ENCODE measurements around the gene FOXI1. TPM values are rescaled to one million over a fixed set of nuclear protein-coding genes. Genes with fewer than 3 reads are reported as not detected.

Gene FOXI1
- total RNA-seq, 1 experiment from 2014 or later: not detected

DNA sequence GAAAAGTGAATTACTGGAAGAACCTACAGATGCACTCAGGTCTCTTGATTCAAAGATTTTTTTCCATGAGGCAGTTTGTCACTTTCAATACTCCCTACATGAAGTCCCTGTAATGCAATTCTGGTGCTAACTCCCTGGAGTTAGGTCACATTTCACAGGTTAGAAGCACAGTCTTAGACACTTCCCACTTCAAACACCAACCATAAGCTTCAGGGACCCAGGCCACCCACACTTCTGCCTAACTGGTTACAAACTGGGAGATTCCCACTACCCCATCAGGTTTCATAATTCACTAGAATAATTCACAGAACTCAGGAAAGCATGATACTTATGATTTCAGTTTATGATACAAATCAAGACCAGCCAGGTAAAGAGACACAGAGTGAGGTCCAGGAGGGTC is 29.0 kb upstream of the FOXI1 start:
- RAD21 ChIA-PET (ENCODE audit: low non-redundant PET in 1 of 2, low total read pairs in 2 of 2, uncharacterized antibody in 2 of 2, unreplicated experiment in 2 of 2): no interaction called here
- no peak for DNase-seq (ENCODE audit: low read depth, low spot score)
- POLR2A ChIA-PET: no interaction called here
- Histone ChIP-seq H3K4me3 (replicated peaks in 1 of 2; ENCODE audit: low read depth in 1 of 2, low read length in 2 of 2) (no peak overlapping the region), H3K27ac (ENCODE audit: low read depth, low read length) (no peak overlapping the region), H3K36me3 (ENCODE audit: control insufficient read depth in 1 of 2, insufficient read depth in 2 of 2, low read length in 2 of 2) (no peaks in the 10 kb centered on the region), H3K4me1 (ENCODE audit: control insufficient read depth in 1 of 2, insufficient read depth in 2 of 2, low read length in 2 of 2) (no peaks in the 10 kb centered on the region), H3K27me3 (ENCODE audit: insufficient read depth, low read length) (peaks cover 40% of the 10 kb centered on the region), H4K20me1 (ENCODE audit: insufficient read depth) (no peaks in the 10 kb centered on the region), H3K4me2 (ENCODE audit: low read length) (no peak overlapping the region), H3K9ac (ENCODE audit: low read length) (no peak overlapping the region), H3K79me2 (ENCODE audit: insufficient read depth, low read length) (no peaks in the 10 kb centered on the region), H2AFZ (ENCODE audit: low read depth, low read length, poor library complexity, severe bottlenecking) (no peak overlapping the region), H3K9me2 (ENCODE audit: insufficient read depth) (no peaks in the 10 kb centered on the region), H3K9me3 (ENCODE audit: control insufficient read depth in 1 of 2, insufficient read depth in 1 of 2, low read depth in 1 of 2, low read length in 2 of 2) (no peaks in the 10 kb centered on the region)
- no peak for ATAC-seq
- intact Hi-C loops (cut with micrococcal nuclease): no loop called here
- CTCF ChIA-PET: no interaction called here
- no TSS peak for BruUV-seq (replicated peaks)
- TF ChIP-seq CEBPB (IDR thresholded peaks at IDR 0.05; ENCODE audit: low read depth) (no peak), SIN3A (IDR thresholded peaks at IDR 0.05; ENCODE audit: low read depth) (no peak), YY1 (IDR thresholded peaks at IDR 0.05; ENCODE audit: extremely low read depth, insufficient replicate concordance, low read depth, low read length) (no peak), ELF1 (IDR thresholded peaks at IDR 0.05; ENCODE audit: borderline replicate concordance, low read depth) (no peak), ZFX (IDR thresholded peaks at IDR 0.05) (no peak), POLR2A (IDR thresholded peaks at IDR 0.05; ENCODE audit: borderline replicate concordance, extremely low read depth, insufficient read depth, insufficient read length) (no peak), JUND (IDR thresholded peaks at IDR 0.05) (no peak), EZH2phosphoT487 (IDR thresholded peaks at IDR 0.05; ENCODE audit: borderline replicate concordance) (no peak), TCF7L2 (IDR thresholded peaks at IDR 0.05; ENCODE audit: borderline replicate concordance, extremely low read depth, insufficient read depth, insufficient read length) (no peak), ZNF274 (IDR thresholded peaks at IDR 0.05; ENCODE audit: low read depth, low read length) (no peak), SP1 (IDR thresholded peaks at IDR 0.05; ENCODE audit: low read depth) (no peak)
- TF ChIP-seq, protein P1, sequence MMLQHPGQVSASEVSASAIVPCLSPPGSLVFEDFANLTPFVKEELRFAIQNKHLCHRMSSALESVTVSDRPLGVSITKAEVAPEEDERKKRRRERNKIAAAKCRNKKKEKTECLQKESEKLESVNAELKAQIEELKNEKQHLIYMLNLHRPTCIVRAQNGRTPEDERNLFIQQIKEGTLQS (IDR thresholded peaks at IDR 0.05): no peak
- TF ChIP-seq, protein P2, sequence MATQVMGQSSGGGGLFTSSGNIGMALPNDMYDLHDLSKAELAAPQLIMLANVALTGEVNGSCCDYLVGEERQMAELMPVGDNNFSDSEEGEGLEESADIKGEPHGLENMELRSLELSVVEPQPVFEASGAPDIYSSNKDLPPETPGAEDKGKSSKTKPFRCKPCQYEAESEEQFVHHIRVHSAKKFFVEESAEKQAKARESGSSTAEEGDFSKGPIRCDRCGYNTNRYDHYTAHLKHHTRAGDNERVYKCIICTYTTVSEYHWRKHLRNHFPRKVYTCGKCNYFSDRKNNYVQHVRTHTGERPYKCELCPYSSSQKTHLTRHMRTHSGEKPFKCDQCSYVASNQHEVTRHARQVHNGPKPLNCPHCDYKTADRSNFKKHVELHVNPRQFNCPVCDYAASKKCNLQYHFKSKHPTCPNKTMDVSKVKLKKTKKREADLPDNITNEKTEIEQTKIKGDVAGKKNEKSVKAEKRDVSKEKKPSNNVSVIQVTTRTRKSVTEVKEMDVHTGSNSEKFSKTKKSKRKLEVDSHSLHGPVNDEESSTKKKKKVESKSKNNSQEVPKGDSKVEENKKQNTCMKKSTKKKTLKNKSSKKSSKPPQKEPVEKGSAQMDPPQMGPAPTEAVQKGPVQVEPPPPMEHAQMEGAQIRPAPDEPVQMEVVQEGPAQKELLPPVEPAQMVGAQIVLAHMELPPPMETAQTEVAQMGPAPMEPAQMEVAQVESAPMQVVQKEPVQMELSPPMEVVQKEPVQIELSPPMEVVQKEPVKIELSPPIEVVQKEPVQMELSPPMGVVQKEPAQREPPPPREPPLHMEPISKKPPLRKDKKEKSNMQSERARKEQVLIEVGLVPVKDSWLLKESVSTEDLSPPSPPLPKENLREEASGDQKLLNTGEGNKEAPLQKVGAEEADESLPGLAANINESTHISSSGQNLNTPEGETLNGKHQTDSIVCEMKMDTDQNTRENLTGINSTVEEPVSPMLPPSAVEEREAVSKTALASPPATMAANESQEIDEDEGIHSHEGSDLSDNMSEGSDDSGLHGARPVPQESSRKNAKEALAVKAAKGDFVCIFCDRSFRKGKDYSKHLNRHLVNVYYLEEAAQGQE (IDR thresholded peaks at IDR 0.05; ENCODE audit: low read depth): no peak

Data from HCT116 (cell line).